ENCODE results near the gene GRN. TPM values are rescaled to one million over a fixed set of nuclear protein-coding genes. Genes with fewer than 3 reads are reported as not detected.

The GRN gene
- total and polyA plus RNA-seq, 9 of the 15 experiments (the other 6 are each of a cell fraction or from before 2014, with no cell fraction given) = 5.4 to 75.3 (median 20.7) TPM

DNA sequence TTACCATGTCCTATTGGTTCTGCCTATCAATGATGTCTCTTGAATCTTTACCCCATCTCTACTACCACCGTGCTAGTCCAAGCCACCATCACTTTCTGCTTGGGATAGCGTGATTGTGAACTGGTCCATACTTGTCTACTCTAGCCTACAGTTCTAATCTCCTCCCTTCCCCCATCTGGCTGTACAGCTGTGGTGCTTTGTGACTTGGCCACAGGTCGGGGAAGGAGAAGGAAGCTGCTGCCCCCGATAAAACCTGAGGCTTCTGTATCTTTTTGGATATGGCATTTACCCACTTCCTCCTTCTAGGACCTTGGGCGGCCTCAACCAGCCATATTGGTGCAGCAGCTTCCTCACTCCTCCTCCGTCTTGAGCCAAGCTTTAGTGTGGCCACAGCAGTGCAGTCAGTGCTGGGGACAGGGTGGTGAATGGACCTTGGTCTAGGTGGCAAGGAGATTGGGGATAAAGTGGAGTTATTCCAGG is 44.7 kb downstream of the GRN start (continued):
- TF ChIP-seq, protein P1, sequence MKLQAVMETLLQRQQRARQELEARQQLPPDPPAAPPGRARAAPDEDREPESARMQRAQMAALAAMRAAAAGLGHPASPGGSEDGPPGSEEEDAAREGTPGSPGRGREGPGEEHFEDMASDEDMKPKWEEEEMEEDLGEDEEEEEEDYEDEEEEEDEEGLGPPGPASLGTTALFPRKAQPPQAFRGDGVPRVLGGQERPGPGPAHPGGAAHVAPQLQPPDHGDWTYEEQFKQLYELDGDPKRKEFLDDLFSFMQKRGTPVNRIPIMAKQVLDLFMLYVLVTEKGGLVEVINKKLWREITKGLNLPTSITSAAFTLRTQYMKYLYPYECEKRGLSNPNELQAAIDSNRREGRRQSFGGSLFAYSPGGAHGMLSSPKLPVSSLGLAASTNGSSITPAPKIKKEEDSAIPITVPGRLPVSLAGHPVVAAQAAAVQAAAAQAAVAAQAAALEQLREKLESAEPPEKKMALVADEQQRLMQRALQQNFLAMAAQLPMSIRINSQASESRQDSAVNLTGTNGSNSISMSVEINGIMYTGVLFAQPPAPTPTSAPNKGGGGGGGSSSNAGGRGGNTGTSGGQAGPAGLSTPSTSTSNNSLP (IDR thresholded peaks at IDR 0.05; ENCODE audit: borderline replicate concordance, low read depth, low read length) = 0 out of 2 replicates have a peak, but pooled peaks have one; percentile 53
- TF ChIP-seq, protein P2, sequence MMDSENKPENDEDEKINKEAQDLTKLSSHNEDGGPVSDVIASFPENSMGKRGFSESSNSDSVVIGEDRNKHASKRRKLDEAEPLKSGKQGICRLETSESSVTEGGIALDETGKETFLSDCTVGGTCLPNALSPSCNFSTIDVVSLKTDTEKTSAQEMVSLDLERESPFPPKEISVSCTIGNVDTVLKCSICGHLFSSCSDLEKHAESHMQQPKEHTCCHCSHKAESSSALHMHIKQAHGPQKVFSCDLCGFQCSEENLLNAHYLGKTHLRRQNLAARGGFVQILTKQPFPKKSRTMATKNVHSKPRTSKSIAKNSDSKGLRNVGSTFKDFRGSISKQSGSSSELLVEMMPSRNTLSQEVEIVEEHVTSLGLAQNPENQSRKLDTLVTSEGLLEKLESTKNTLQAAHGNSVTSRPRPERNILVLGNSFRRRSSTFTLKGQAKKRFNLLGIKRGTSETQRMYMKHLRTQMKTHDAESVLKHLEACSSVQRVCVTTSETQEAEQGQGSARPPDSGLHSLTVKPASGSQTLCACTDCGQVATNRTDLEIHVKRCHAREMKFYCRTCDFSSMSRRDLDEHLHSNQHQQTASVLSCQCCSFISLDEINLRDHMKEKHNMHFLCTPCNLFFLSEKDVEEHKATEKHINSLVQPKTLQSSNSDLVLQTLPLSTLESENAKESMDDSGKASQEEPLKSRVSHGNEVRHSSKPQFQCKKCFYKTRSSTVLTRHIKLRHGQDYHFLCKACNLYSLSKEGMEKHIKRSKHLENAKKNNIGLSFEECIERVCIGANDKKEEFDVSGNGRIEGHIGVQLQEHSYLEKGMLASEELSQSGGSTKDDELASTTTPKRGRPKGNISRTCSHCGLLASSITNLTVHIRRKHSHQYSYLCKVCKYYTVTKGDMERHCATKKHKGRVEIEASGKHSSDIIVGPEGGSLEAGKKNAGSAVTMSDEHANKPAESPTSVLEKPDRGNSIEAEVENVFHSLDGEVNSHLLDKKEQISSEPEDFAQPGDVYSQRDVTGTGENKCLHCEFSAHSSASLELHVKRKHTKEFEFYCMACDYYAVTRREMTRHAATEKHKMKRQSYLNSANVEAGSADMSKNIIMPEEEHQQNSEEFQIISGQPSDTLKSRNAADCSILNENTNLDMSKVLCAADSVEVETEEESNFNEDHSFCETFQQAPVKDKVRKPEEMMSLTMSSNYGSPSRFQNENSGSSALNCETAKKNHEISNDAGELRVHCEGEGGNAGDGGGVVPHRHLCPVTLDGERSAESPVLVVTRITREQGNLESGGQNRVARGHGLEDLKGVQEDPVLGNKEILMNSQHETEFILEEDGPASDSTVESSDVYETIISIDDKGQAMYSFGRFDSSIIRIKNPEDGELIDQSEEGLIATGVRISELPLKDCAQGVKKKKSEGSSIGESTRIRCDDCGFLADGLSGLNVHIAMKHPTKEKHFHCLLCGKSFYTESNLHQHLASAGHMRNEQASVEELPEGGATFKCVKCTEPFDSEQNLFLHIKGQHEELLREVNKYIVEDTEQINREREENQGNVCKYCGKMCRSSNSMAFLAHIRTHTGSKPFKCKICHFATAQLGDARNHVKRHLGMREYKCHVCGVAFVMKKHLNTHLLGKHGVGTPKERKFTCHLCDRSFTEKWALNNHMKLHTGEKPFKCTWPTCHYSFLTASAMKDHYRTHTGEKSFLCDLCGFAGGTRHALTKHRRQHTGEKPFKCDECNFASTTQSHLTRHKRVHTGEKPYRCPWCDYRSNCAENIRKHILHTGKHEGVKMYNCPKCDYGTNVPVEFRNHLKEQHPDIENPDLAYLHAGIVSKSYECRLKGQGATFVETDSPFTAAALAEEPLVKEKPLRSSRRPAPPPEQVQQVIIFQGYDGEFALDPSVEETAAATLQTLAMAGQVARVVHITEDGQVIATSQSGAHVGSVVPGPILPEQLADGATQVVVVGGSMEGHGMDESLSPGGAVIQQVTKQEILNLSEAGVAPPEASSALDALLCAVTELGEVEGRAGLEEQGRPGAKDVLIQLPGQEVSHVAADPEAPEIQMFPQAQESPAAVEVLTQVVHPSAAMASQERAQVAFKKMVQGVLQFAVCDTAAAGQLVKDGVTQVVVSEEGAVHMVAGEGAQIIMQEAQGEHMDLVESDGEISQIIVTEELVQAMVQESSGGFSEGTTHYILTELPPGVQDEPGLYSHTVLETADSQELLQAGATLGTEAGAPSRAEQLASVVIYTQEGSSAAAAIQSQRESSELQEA (IDR thresholded peaks at IDR 0.05; ENCODE audit: low read depth) = no peak
- TF ChIP-seq RBM22 (IDR thresholded peaks at IDR 0.05; ENCODE audit: low read depth, low read length, poor library complexity, severe bottlenecking) (no peak), MTF1 (CRISPR knock-in tag; IDR thresholded peaks at IDR 0.05; ENCODE audit: borderline replicate concordance) (no peak), MAX (CRISPR knock-in tag; IDR thresholded peaks at IDR 0.05) (peak; percentile 57), ZNF785 (CRISPR knock-in tag; IDR thresholded peaks at IDR 0.05) (no peak), NEUROD1 (IDR thresholded peaks at IDR 0.05; ENCODE audit: borderline replicate concordance, low read depth, low read length, partially characterized antibody) (no peak)

All from K562 (cell line).